ENCODE results near the gene C19orf12. TPM values are rescaled to one million over a fixed set of nuclear protein-coding genes. Genes with fewer than 3 reads are reported as not detected.

The C19orf12 gene
- total and polyA plus RNA-seq, 12 donors, result 20.0 to 68.5 (median 43.1) TPM

- intact Hi-C loops (cut with DNase I), result no loop called here
- Histone ChIP-seq H3K4me1 (replicated peaks in 1 of 2) (no peaks in the 10 kb centered on the region), H3K36me3 (replicated peaks in 1 of 2) (no peaks in the 10 kb centered on the region), H3K4me3 (no peak overlapping the region), H3K27ac (no peak overlapping the region), H3K9me3 (replicated peaks in 1 of 3) (no peaks in the 10 kb centered on the region), H3K27me3 (no peaks in the 10 kb centered on the region)
- no peak for TF ChIP-seq CTCF (IDR thresholded peaks at IDR 0.05)
- no peak for TF ChIP-seq POLR2A (IDR thresholded peaks at IDR 0.05)
- WGBS, 4 donors, result 72 to 80% (median 77%) methylated on average over 5 to 6 of the region's 6 CpGs
- no peak for DNase-seq
These were observed 30.2 kb upstream of the C19orf12 start for GRCh38 chr19:29745253-29745652.

GRCh38 chr19:29743681-29744080 lies 28.6 kb upstream of the C19orf12 start:
- no peaks in the 10 kb centered on the region for H3K4me1 ChIP-seq (replicated peaks in 1 of 2)
- H3K27me3 ChIP-seq, result no peaks in the 10 kb centered on the region
- no peaks in the 10 kb centered on the region for H3K36me3 ChIP-seq (replicated peaks in 1 of 2)
- DNase-seq, result no peak
- intact Hi-C loops (cut with DNase I), result no loop called here
- H3K4me3 ChIP-seq, result no peak overlapping the region
- no peak overlapping the region for H3K27ac ChIP-seq
- no peaks in the 10 kb centered on the region for H3K9me3 ChIP-seq (replicated peaks in 1 of 3)
- no peak for TF ChIP-seq CTCF (IDR thresholded peaks at IDR 0.05)

GRCh38 chr19:29741776-29742175 lies 26.7 kb upstream of the C19orf12 start:
- no peaks in the 10 kb centered on the region for H3K27me3 ChIP-seq
- no peaks in the 10 kb centered on the region for H3K9me3 ChIP-seq (replicated peaks in 1 of 3)
- WGBS, 4 donors, result 70 to 86% (median 75%) methylated on average over 5 of the region's 5 CpGs
- no peaks in the 10 kb centered on the region for H3K36me3 ChIP-seq (replicated peaks in 1 of 2)
- no peak overlapping the region for H3K27ac ChIP-seq
- H3K4me3 ChIP-seq, result no peak overlapping the region
- TF ChIP-seq POLR2A (IDR thresholded peaks at IDR 0.05) (no peak), CTCF (IDR thresholded peaks at IDR 0.05) (no peak)
- intact Hi-C loops (cut with DNase I), result no loop called here
- H3K4me1 ChIP-seq (replicated peaks in 1 of 2), result no peaks in the 10 kb centered on the region
- DNase-seq, result no peak

GRCh38 chr19:29741226-29741625 lies 26.2 kb upstream of the C19orf12 start:
- Histone ChIP-seq H3K36me3 (replicated peaks in 1 of 2) (no peaks in the 10 kb centered on the region), H3K27ac (no peak overlapping the region), H3K9me3 (replicated peaks in 1 of 3) (no peaks in the 10 kb centered on the region), H3K4me3 (no peak overlapping the region), H3K4me1 (replicated peaks in 1 of 2) (no peaks in the 10 kb centered on the region), H3K27me3 (no peaks in the 10 kb centered on the region)
- no peak for DNase-seq
- no peak for TF ChIP-seq POLR2A (IDR thresholded peaks at IDR 0.05)
- TF ChIP-seq CTCF (IDR thresholded peaks at IDR 0.05), result no peak
- intact Hi-C loops (cut with DNase I), result no loop called here
- WGBS, 4 donors, result 76 to 97% (median 88%) methylated on average over 7 to 10 of the region's 10 CpGs

Measured in adrenal gland (tissue), 12 donors.